Liver (tissue), 3 donors: Measurements from ENCODE around the gene NISCH.

Experiments
- CTCF ChIP-seq: fragments of 150-350 bp; IDR thresholded peaks from 2 replicates; pipeline ENCODE4 v1.5.1; 2017; ENCODE audit warnings: improper control_type of control experiment, low read depth, low read length; ENCODE audit not compliant: missing input control
- FOXA1 ChIP-seq: IDR thresholded peaks from 2 replicates; pipeline ENCODE4 v1.6.1; 2016; ENCODE audit warnings: antibody characterized with exemption
- RAD21 ChIP-seq, 2 donors: IDR thresholded peaks; 2 replicates each; pipeline ENCODE4 v1.6.1; 2016; ENCODE audit warnings: antibody characterized with exemption in 2 of 2, mild to moderate bottlenecking in 2 of 2
- TAF1 ChIP-seq: conservative IDR thresholded peaks from 2 replicates; pipeline ENCODE4 v1.6.1; 2016; ENCODE audit warnings: antibody characterized with exemption, mild to moderate bottlenecking
- donor health status: healthy.
- donor health status: healthy.

- TF ChIP-seq CTCF (no peak), TAF1 (no peak), RAD21 (IDR thresholded peaks at IDR 0.05) (no peak), FOXA1 (no peak)
These were observed 17.9 kb upstream of the NISCH start for GRCh38 chr3:52437326-52438103.
